AG09309 (cell line): ENCODE data around the gene HTT.

ENCODE experiments used
- DNase-seq: peaks from one replicate; pipeline ENCODE4 v3.0.0-alpha.2; 2010; ENCODE audit warnings: low read depth
- H3K4me3 ChIP-seq: 2 replicates; pipeline ENCODE4 v1.5.1; 2011; ENCODE audit warnings: mild to moderate bottlenecking, low read depth, low read length, moderate library complexity; ENCODE audit not compliant: control insufficient read depth
- TF ChIP-seq, protein P1 (sequence below): IDR thresholded peaks from 2 replicates; pipeline ENCODE4 v1.5.1; 2011; ENCODE audit warnings: mild to moderate bottlenecking, low read depth, low read length, inconsistent platforms; ENCODE audit not compliant: insufficient read depth, control insufficient read depth; ENCODE audit errors: missing control alignments

HTT gene

GRCh38 chr4:3215256-3215655 is 140.8 kb downstream of the HTT start:
- TF ChIP-seq, protein P1, sequence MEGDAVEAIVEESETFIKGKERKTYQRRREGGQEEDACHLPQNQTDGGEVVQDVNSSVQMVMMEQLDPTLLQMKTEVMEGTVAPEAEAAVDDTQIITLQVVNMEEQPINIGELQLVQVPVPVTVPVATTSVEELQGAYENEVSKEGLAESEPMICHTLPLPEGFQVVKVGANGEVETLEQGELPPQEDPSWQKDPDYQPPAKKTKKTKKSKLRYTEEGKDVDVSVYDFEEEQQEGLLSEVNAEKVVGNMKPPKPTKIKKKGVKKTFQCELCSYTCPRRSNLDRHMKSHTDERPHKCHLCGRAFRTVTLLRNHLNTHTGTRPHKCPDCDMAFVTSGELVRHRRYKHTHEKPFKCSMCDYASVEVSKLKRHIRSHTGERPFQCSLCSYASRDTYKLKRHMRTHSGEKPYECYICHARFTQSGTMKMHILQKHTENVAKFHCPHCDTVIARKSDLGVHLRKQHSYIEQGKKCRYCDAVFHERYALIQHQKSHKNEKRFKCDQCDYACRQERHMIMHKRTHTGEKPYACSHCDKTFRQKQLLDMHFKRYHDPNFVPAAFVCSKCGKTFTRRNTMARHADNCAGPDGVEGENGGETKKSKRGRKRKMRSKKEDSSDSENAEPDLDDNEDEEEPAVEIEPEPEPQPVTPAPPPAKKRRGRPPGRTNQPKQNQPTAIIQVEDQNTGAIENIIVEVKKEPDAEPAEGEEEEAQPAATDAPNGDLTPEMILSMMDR, result no peak
- no peak overlapping the region for H3K4me3 ChIP-seq
- DNase-seq, result no peak

GRCh38 chr4:3215733-3216132 is 141.3 kb downstream of the HTT start:
- no peak overlapping the region for H3K4me3 ChIP-seq
- TF ChIP-seq, protein P1, result no peak
- DNase-seq, result no peak

DNA sequence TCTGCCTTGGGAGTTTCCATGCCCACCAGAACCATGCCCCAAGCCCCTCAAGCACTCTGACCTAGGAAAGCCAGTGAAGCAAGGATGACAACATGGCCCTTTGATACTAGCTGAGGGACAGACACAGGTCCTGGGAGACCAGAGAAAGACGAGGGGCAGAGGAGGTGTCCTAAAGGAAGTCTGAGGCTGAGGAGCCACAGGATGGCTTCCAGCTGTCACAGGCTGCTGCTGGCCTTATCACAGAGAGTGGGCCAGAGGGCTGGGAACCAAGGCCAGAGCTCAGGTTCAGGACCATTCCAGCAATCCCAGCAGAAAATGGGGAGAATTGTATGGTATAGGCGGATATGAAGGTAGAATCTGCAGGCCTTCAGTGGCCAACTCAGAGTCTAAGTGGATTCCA is 142.8 kb downstream of the HTT start:
- TF ChIP-seq, protein P1, result no peak
- no peak for DNase-seq
- H3K4me3 ChIP-seq, result no peak overlapping the region

DNA sequence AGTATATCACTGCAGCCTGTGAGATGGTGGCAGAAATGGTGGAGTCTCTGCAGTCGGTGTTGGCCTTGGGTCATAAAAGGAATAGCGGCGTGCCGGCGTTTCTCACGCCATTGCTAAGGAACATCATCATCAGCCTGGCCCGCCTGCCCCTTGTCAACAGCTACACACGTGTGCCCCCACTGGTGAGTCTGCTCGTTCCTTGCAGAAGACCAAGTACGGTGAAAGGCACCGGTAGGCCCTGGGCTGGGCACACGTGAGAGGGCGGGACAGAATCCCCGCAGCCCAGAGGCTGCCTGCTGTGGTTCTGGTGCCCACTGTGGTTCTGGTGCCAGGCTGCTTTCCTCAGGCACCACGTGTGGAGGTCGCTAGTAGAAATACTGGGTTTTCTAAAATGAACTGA is 143.3 kb downstream of the HTT start:
- no peak for DNase-seq
- H3K4me3 ChIP-seq, result no peak overlapping the region
- TF ChIP-seq, protein P1, result no peak

DNA sequence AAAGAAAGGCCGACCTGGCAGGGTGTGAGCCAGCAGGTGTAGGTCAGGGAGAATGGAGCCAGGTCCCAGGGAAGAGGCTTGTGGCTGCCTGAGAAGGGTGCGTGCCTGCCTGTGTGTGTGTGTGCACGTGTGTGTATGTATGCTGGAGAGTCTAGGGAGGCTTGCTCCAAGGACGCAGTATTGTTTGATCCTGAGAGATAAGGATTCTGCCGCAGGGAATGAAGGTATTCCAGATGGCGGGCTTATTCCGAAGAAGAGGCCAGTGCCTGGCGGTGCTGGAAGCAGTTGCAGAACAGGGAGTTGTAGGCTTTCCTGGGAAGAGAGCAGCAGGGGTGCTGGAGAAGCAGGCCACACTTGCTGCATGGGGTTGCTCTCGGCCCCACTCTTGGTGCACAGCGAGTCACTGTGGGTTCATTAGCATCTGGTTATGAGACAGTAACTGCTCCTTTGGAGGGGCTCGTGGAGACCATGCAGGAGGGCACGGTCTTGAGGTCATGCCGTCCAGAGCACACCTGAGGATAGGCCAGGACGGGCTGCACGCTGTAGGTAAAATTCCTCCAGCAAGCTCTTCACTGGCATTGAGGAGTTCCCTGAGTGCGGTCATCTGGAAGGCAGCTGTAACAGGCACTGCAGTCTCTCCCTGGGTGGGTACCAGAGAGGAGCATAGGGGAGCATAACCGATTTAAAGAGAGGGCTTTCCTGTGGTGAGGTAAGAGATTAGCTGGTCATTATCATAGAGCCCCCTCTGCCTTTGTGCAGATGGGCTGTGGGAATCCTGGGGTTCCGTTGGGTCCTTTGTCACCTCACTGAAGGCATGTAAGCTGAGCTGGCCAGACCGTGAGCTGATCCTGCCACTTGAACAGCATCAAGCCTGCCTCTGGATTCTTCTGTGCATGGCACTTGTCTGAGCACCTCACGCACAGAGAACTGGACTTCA is 144.6 kb downstream of the HTT start:
- TF ChIP-seq, protein P1, result no peak
- no peak overlapping the region for H3K4me3 ChIP-seq
- no peak for DNase-seq

DNA sequence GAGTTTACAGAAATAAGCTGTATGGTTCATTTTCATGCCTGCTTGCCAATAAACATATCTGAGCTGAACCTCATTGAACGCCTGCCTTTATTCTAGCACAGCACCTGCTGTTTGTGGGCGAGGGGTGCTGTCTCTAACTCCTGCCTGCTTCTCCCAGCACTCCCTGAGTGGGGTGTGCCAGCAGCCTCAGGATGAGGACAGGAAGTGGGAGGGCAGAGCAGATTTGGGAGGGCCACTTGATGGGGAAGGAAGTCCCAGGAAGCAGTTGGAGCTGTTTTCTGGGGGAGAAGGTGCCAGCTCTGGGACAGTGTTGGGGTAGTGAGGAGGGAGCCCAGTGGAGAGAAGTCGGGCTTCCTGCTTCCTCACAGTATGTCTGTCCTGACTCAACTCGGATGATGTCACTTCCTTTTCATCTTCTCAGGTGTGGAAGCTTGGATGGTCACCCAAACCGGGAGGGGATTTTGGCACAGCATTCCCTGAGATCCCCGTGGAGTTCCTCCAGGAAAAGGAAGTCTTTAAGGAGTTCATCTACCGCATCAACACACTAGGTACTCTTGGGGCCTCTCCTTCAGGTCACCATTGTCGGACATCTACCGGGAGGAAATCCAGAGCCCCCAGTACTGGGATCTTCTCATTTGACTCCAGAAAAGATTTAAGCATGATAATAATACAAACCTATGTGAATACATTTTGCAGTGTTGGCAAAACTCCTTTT is 145.4 kb downstream of the HTT start:
- DNase-seq, result no peak
- TF ChIP-seq, protein P1, result no peak
- no peak overlapping the region for H3K4me3 ChIP-seq
